ENCODE results near the gene CAP2.

DNA sequence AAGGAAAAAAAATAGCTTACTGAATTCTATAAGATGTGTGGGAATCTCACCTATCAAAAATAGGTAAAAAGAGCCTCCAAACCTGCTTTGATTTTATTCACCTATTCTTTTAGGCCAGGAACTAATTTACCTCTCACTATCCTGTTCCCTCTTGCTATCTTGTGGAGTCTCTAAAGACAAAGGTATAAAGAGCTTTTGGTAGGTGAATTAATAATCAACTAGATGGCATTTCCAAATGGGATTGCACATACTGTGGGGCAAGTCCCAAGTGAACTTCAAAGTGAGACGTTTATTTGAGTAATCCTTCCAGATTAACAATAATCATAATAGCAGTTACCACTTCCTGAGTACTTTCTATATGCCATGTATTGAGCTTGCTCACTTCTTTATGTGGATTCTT is 209.5 kb downstream of the CAP2 start:
- no peak for TF ChIP-seq POLR2AphosphoS5 (IDR thresholded peaks at IDR 0.05; ENCODE audit: control insufficient read depth, insufficient read depth, low read depth, low read length)
- TF ChIP-seq EWSR1 (IDR thresholded peaks at IDR 0.05; ENCODE audit: borderline replicate concordance, low read depth, partially characterized antibody): no peak
- TF ChIP-seq, protein P1, sequence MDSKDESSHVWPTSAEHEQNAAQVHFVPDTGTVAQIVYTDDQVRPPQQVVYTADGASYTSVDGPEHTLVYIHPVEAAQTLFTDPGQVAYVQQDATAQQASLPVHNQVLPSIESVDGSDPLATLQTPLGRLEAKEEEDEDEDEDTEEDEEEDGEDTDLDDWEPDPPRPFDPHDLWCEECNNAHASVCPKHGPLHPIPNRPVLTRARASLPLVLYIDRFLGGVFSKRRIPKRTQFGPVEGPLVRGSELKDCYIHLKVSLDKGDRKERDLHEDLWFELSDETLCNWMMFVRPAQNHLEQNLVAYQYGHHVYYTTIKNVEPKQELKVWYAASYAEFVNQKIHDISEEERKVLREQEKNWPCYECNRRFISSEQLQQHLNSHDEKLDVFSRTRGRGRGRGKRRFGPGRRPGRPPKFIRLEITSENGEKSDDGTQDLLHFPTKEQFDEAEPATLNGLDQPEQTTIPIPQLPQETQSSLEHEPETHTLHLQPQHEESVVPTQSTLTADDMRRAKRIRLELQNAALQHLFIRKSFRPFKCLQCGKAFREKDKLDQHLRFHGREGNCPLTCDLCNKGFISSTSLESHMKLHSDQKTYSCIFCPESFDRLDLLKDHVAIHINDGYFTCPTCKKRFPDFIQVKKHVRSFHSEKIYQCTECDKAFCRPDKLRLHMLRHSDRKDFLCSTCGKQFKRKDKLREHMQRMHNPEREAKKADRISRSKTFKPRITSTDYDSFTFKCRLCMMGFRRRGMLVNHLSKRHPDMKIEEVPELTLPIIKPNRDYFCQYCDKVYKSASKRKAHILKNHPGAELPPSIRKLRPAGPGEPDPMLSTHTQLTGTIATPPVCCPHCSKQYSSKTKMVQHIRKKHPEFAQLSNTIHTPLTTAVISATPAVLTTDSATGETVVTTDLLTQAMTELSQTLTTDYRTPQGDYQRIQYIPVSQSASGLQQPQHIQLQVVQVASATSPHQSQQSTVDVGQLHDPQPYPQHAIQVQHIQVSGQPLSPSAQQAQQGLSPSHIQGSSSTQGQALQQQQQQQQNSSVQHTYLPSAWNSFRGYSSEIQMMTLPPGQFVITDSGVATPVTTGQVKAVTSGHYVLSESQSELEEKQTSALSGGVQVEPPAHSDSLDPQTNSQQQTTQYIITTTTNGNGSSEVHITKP (IDR thresholded peaks at IDR 0.05; ENCODE audit: partially characterized antibody): no peak
- TF ChIP-seq, protein P2, sequence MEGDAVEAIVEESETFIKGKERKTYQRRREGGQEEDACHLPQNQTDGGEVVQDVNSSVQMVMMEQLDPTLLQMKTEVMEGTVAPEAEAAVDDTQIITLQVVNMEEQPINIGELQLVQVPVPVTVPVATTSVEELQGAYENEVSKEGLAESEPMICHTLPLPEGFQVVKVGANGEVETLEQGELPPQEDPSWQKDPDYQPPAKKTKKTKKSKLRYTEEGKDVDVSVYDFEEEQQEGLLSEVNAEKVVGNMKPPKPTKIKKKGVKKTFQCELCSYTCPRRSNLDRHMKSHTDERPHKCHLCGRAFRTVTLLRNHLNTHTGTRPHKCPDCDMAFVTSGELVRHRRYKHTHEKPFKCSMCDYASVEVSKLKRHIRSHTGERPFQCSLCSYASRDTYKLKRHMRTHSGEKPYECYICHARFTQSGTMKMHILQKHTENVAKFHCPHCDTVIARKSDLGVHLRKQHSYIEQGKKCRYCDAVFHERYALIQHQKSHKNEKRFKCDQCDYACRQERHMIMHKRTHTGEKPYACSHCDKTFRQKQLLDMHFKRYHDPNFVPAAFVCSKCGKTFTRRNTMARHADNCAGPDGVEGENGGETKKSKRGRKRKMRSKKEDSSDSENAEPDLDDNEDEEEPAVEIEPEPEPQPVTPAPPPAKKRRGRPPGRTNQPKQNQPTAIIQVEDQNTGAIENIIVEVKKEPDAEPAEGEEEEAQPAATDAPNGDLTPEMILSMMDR (IDR thresholded peaks at IDR 0.05 in 2 of 3, conservative IDR thresholded peaks at IDR 0.05 in 1 of 3; ENCODE audit: insufficient read depth in 2 of 3, low read depth in 1 of 3, low read length in 3 of 3): no peak
- no peak for TF ChIP-seq TBP (optimal IDR thresholded peaks at IDR 0.05; ENCODE audit: low read depth, low read length)
- no peak for TF ChIP-seq POLR2G (IDR thresholded peaks at IDR 0.05; ENCODE audit: low read depth, low read length)
- TF ChIP-seq DPF2 (IDR thresholded peaks at IDR 0.05): no peak
- TF ChIP-seq U2AF1 (optimal IDR thresholded peaks at IDR 0.05; ENCODE audit: low read depth, low read length): no peak
- TF ChIP-seq CXXC5 (CRISPR knock-in tag; IDR thresholded peaks at IDR 0.05): no peak
- TF ChIP-seq, protein P3, sequence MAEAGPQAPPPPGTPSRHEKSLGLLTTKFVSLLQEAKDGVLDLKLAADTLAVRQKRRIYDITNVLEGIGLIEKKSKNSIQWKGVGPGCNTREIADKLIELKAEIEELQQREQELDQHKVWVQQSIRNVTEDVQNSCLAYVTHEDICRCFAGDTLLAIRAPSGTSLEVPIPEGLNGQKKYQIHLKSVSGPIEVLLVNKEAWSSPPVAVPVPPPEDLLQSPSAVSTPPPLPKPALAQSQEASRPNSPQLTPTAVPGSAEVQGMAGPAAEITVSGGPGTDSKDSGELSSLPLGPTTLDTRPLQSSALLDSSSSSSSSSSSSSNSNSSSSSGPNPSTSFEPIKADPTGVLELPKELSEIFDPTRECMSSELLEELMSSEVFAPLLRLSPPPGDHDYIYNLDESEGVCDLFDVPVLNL (CRISPR knock-in tag; IDR thresholded peaks at IDR 0.05; ENCODE audit: low read depth): no peak
- TF ChIP-seq KLF6 (CRISPR knock-in tag; IDR thresholded peaks at IDR 0.05; ENCODE audit: borderline replicate concordance): no peak
- TF ChIP-seq NR1H2 (CRISPR knock-in tag; IDR thresholded peaks at IDR 0.05): no peak
